Stimulated activated CD4-positive, alpha-beta T cell treated with anti-CD3 and anti-CD28 coated beads, Interleukin-15, amount 100 ng/mL, for 48 hours (primary cell): ENCODE measurements around the gene MICU2.
A peak's percentile ranks its signal among the peaks of the same experiment; 100 is the strongest.

Source experiments
- DNase-seq, 2 donors: peaks; one replicate each; pipeline ENCODE4 v3.0.0-alpha.2; 2020; ENCODE audit warnings: low read depth in 2 of 2

Gene MICU2

GRCh38 chr13:21483748-21484147, 120.2 kb downstream of the MICU2 start:
- no peak for DNase-seq

DNA sequence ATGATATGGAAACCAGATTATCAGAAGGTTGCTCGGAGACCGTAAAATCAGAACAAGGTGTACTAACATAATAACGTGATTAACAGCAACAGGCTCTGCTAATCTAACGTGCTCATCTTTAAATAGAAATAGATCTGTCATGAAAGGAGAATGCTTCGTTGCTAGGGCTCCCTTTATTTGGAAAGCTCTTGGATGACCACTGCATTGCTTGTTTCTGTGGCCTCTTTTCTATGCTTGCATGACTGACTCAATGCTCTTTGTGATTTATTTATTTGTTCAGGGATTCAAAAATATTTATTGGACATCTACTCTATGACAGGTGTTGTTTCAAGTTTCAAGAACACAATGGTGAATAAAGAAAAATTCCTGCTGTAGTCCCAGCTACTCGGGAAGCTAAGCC, 122.6 kb downstream of the MICU2 start:
- no peak for DNase-seq

DNA sequence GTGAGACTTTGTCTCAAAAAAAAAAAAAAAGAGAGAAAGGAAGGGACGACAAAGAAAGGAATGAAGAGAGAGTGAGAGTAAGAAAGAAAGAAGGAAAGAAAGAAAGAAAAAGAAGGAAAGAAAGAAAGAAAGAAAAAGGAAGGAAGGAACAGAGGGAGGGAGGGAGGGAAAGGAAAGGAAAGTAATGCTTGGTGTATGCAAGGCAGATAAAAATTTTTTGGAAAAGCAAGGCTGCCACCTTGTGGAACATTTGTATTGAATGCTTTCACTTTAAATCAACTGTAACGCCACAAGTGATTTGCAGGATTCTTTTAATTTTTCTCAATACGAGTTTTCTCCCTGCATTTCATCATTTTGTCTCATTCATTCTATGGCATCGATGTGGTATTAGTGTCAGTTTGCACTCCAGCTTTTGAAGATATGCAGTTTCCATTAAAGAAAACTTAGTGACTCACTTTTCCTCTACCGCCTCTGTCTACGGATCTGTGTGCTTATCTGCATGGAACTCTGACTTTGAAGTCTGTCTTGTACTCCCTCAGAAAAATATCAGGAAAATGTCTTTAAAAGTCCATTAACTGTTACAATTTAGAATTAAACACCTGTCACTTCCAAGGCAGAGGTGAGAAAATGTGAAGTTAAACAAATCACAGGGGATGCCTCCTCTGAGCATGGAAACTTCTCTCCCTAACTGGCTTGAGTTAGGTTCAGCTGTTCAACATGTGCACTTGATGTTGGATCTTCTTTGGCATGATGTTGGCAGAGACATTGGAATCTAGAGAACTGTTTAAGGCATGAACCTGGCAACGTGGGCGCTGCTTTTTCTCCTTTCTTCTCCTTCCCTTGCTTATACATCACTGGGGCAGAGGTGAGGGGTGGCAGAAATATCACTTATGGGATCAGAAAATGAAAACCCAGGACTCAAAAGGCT, 124.8 kb downstream of the MICU2 start:
- DNase-seq, result peak in 1 of 2 donors; percentile 18

GRCh38 chr13:21476893-21477472, 127.0 kb downstream of the MICU2 start:
- peak; percentile 70 to 78 for DNase-seq

DNA sequence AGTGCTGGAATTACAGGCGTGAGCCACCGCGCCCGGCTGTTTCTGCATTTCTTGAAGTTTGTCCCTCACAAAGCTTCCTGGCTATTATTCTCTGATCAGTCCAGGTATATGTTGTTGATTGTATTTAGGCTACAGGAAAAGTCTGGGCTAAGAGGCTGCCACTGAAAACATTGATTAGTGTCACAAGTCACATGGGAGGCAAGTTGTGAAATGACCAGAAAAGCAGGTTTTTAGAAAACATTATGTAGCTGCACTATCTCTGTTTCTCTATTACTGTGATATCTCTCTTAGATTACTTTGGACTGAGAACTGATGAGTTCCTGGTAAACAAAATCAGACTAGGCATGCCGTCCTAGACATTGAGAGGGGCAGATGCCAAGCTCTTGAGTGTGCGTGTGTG, 128.9 kb downstream of the MICU2 start:
- no peak for DNase-seq

DNA sequence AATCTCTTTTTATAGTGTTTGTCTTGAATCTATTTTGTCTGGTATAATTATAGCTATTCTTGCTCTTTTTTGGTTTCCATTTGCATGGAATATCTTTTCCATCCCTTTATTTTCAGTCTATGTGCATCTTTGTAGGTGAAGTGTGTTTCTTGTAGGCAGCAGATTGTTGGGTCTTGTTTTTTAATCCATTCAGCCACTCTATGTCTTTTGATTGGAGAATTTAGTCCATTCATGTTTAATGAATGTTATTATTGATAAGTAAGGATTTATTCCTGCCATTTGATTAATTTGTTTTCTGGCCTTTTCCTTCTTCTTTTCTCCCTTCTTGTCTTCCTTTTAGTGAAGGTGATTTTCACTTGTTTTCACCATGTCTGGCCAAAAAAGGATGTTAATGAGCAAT, 133.2 kb downstream of the MICU2 start:
- DNase-seq, result no peak

DNA sequence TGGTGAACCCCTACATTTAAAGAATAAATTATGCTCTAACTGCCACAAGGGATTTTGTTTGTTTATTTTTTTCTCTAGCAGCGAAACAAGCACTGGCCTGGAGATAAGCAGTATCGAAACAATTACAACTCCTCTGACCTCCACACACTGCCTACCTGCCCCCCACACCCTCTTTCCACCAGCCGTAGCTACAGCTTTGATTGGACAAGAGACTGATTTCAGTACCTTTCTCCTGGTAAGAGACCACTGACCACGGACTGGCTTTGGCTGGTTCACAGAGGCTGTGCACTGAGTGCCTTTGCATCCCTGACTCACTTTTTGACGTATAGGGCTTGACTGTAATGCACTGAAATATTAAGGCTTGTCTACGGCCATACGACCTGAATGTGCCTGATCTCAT, 137.4 kb downstream of the MICU2 start:
- DNase-seq, result no peak

GRCh38 chr13:21465710-21466160, 138.2 kb downstream of the MICU2 start:
- no peak for DNase-seq

GRCh38 chr13:21463424-21463823, 140.5 kb downstream of the MICU2 start:
- DNase-seq, result no peak

DNA sequence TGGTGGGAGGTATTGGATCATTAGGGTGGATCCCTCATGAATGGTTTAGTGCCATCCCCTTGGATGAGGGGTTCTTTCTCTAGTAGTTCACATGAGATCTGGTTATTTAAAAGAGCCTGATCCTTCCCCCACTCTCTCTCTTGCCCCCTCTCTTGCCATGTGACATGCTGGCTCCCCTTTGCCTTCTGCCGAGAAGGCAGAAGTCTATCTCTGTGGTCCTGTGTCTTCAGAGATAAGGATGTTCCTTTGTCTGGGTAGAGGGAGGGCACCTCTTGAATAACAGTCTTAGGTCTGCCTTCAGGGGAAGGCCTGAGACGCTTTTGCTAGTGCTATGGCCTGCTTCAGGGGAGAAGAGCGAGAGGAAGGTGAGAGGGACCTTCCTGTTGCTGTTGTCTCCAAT, 142.8 kb downstream of the MICU2 start:
- DNase-seq, result no peak

DNA sequence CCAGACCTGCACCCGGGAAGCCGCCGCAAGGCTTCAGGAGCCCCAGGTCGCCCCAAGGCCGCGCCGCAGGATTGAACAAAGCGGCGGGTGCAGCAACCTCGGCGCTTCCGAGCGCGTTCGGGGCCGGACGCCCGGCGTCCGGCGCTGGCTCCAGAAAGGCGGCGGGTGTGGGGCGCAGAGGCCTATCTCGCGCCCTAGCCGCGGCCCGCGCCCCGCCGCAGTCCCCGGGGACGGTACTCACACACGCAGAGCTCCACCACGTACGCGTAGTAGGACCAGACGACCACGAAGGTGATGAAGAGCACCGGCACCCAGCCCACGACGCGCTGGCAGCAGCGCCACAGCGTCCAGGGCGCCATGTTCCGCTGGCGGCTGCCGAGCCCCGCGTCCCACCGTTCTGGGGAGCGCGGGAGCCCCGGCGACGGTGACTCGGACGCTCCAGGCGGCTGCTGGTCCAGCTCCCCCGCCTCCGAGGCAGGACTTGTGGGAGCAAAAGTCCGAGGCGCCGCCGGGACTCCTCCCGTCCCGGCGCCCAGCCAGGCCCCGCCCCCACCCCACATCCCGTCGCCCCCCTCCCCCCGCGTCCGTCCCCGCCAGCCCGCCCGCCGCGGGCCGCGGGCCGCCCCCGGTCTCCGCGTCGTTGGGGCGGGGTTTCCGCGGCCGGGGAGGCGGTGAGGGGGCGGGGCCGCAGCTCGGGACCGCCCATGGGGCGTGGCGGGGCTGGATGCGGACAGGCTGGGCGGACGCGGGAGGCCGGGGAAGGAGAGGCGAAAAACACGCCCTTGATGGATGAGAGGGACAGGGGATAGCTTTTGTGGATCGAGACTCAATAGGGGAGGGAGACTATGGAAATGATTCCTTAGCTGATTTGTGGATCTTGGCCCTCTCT, 144.9 kb downstream of the MICU2 start, which contains the start of gene ZDHHC20:
ZDHHC20 (minus strand) TSS at position 491 of the 889 bp plus-strand sequence; CDS start at position 359, 132 bp downstream.
- DNase-seq, result peak; percentile 72 to 87

DNA sequence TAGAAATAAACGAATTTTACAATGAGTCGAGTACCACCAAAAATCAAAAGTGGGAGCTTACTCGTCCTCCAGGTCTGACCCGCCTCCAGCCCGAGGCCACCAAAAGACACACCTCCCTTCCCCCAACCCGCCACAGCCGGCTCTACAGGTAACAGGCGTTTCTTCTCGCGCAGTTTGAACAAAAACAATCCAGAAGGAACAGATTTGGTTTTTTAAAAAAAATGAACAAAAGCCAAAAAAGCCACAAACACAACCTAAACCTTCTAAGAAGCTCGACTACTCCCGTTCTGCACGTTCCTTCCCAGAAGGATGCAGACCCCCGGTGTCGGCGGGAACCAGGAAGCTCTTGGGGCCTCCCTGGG, 145.5 kb downstream of the MICU2 start:
- DNase-seq, result peak; percentile 28 to 67

- no peak for DNase-seq
These were observed 150.4 kb downstream of the MICU2 start for GRCh38 chr13:21453387-21454081.

- DNase-seq, result no peak
These were observed 153.0 kb downstream of the MICU2 start for GRCh38 chr13:21450936-21451335.

DNA sequence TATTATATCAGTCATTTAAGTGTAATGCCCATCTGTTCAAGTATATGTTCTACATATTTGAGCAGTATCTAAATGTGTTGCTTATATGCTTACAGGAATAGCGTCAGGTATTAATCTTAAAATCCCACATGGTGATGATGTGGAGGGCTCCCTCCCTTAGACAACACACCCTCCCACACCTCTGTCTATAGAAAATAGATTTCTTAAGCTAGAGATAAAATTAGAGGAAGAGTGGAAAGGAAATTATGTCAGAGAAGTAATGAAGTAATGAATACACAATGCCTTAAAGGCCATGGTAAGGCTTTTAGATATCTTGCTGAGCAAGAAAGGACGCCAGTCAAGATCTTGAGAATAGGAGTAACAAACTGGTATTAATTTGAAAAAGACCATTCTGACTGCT, 157.3 kb downstream of the MICU2 start:
- no peak for DNase-seq

GRCh38 chr13:21445759-21446158, 158.2 kb downstream of the MICU2 start:
- DNase-seq, result no peak

DNA sequence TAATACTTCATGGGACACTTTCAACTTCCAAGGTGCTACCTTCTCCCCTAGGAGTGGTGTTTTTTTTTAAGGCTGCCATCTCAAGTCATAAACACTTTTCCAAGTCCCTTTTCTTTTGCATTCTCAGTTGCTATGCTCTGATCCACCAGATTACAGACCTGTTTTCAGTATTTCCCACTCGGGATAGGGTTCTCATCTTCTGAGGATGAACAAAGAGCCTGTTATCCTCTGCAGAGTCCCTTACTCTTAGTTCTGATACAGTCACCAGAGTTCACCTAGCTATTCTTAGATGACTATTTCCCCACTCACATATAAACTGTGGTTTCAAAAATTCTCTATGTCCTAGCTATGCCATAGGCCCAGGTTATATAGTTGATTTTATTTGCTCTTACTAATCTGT, 160.8 kb downstream of the MICU2 start:
- DNase-seq, result no peak
